Right atrium auricular region (tissue), 2 donors: ENCODE data around the gene CASD1. TPM values are rescaled to one million over a fixed set of nuclear protein-coding genes. Genes with fewer than 3 reads are reported as not detected.

Experiments used
- DNase-seq: peaks from one replicate; pipeline ENCODE4 v3.0.0-alpha.2; 2019; ENCODE audit warnings: low spot score
- H3K27ac ChIP-seq, 2 donors: fragments of 200-600 bp; sonication (generic); 1 replicate in 1 of 2; 2 replicates in 1 of 2; pipeline ENCODE4 v1.5.1; 2016 to 2019
- H3K27me3 ChIP-seq, 2 donors: fragments of 200-600 bp; sonication (generic); one replicate each; pipeline versions ENCODE4 v1.5.1 to v1.6.0; 2017 to 2019
- H3K36me3 ChIP-seq: fragments of 200-600 bp; sonication (generic); one replicate; pipeline ENCODE4 v1.5.1; 2016
- H3K4me1 ChIP-seq, 2 donors: fragments of 200-600 bp; sonication (generic); one replicate each; pipeline versions ENCODE4 v1.5.1 to v1.6.0; 2017 to 2019
- H3K4me3 ChIP-seq, 2 donors: fragments of 200-600 bp; sonication (generic); 1 replicate in 1 of 2; 2 replicates in 1 of 2; pipeline ENCODE4 v1.5.1; 2017 to 2019; ENCODE audit warnings: mild to moderate bottlenecking in 1 of 2, moderate library complexity in 1 of 2
- H3K9me3 ChIP-seq, 2 donors: fragments of 200-600 bp; sonication (generic); one replicate each; pipeline ENCODE4 v1.5.1; 2019
- CTCF ChIP-seq, 2 donors: fragments of 200-600 bp; sonication (generic); IDR thresholded peaks; one replicate each; pipeline ENCODE4 v1.5.1; 2019; ENCODE audit warnings: antibody characterized with exemption in 2 of 2
- total RNA-seq, 2 donors: library from RNA; depleted of rRNA; stranded (reverse); fragments of >200 nt; gene quantifications; one replicate each; pipeline ENCODE4 v1.1.0, GENCODE V29; 2016

Gene CASD1
- total RNA-seq, 2 donors from 2014 or later, result 15.6 to 25.5 TPM

- Histone ChIP-seq H3K36me3 (peaks cover 3% of the 10 kb centered on the region), H3K4me1 (no peaks in the 10 kb centered on the region), H3K27me3 (no peaks in the 10 kb centered on the region), H3K4me3 (no peak overlapping the region), H3K27ac (no peak overlapping the region), H3K9me3 (no peaks in the 10 kb centered on the region)
- DNase-seq, result no peak
- no peak for TF ChIP-seq CTCF (IDR thresholded peaks at IDR 0.05)
Observed at GRCh38 chr7:94561841-94562514, 52.4 kb downstream of the CASD1 start.

- Histone ChIP-seq H3K4me3 (no peak overlapping the region), H3K9me3 (no peaks in the 10 kb centered on the region), H3K27me3 (no peaks in the 10 kb centered on the region), H3K4me1 (no peaks in the 10 kb centered on the region), H3K27ac (no peak overlapping the region), H3K36me3 (peaks cover 3% of the 10 kb centered on the region)
- no peak for TF ChIP-seq CTCF (IDR thresholded peaks at IDR 0.05)
- DNase-seq, result no peak
Observed at GRCh38 chr7:94562525-94562924, 52.9 kb downstream of the CASD1 start.

GRCh38 chr7:94565247-94565894 is 55.8 kb downstream of the CASD1 start:
- Histone ChIP-seq H3K36me3 (peaks cover under 1% of the 10 kb centered on the region), H3K9me3 (no peaks in the 10 kb centered on the region), H3K4me3 (no peak overlapping the region), H3K27me3 (no peaks in the 10 kb centered on the region), H3K27ac (no peak overlapping the region), H3K4me1 (no peaks in the 10 kb centered on the region)
- TF ChIP-seq CTCF (IDR thresholded peaks at IDR 0.05), result no peak
- no peak for DNase-seq

- Histone ChIP-seq H3K4me3 (no peak overlapping the region), H3K4me1 (no peaks in the 10 kb centered on the region), H3K36me3 (no peaks in the 10 kb centered on the region), H3K9me3 (no peaks in the 10 kb centered on the region), H3K27ac (no peak overlapping the region), H3K27me3 (no peaks in the 10 kb centered on the region)
- TF ChIP-seq CTCF (IDR thresholded peaks at IDR 0.05), result no peak
- no peak for DNase-seq
Observed at GRCh38 chr7:94567396-94567795, 57.8 kb downstream of the CASD1 start.

GRCh38 chr7:94571816-94572215 is 62.2 kb downstream of the CASD1 start:
- no peak overlapping the region for H3K27ac ChIP-seq
- no peak for DNase-seq
- H3K9me3 ChIP-seq, result peaks cover 0 to 26% of the 10 kb centered on the region in 2 donors
- H3K4me1 ChIP-seq, result no peaks in the 10 kb centered on the region
- TF ChIP-seq CTCF (IDR thresholded peaks at IDR 0.05), result no peak
- no peaks in the 10 kb centered on the region for H3K27me3 ChIP-seq
- H3K36me3 ChIP-seq, result no peaks in the 10 kb centered on the region
- H3K4me3 ChIP-seq, result no peak overlapping the region
